Measurements from ENCODE around the gene SLX9. TPM values are rescaled to one million over a fixed set of nuclear protein-coding genes. Genes with fewer than 3 reads are reported as not detected.
A peak's percentile ranks its signal among the peaks of the same experiment; 100 is the strongest.

Gene SLX9
- polyA plus RNA-seq, 1 of the 3 experiments (the other 2 are of a cell fraction): 42.9 TPM

GRCh38 chr21:44926331-44927101, 13.3 kb upstream of the SLX9 start (continued):
- TF ChIP-seq USF1 (IDR thresholded peaks at IDR 0.05; ENCODE audit: borderline replicate concordance, low read depth): no peak

- ChIA-PET POLR2A (no interaction called here), CTCF (interaction anchor here (1.1 to 3.3 kb wide), 8 partner anchors 20 to 213 kb away, joined by 3 to 10 read pairs (median 6); no protein-coding TSS in a partner anchor)
- Histone ChIP-seq H4K20me1 (ENCODE audit: insufficient read depth) (peaks cover 11% of the 10 kb centered on the region; the same call in 1 of the 2 replicates), H3K9me3 (no peaks in the 10 kb centered on the region), H3K4me2 (peak overlapping the region; percentile 83), H3K36me3 (replicated peaks in 1 of 2; ENCODE audit: control insufficient read depth in 1 of 2, insufficient read depth in 2 of 2, low read length in 1 of 2) (no peaks in the 10 kb centered on the region), H3K27ac (ENCODE audit: low read depth in 2 of 2, low read length in 1 of 2) (no peak overlapping the region), H3K9me2 (no peaks in the 10 kb centered on the region), H3K4me3 (ENCODE audit: low read depth in 2 of 2, low read length in 1 of 2) (no peak overlapping the region), H3K9ac (no peak overlapping the region; the same call in 1 of the 2 replicates), H3K27me3 (ENCODE audit: insufficient read depth) (peaks cover 32% of the 10 kb centered on the region), H3K79me2 (ENCODE audit: insufficient read depth) (no peaks in the 10 kb centered on the region), H2AFZ (ENCODE audit: low read depth) (no peak overlapping the region), H3F3A (replicated peaks; ENCODE audit: insufficient read depth) (peaks cover 7% of the 10 kb centered on the region), H3K4me1 (ENCODE audit: control insufficient read depth in 1 of 2, insufficient read depth in 2 of 2, low read depth in 1 of 2, low read length in 1 of 2) (peaks cover 16 to 32% of the 10 kb centered on the region in 2 experiments; a peak in 2 of 4 replicates)
- no peak for TF ChIP-seq MEF2A (IDR thresholded peaks at IDR 0.05; ENCODE audit: borderline replicate concordance, low read depth)
- TF ChIP-seq NFIC (IDR thresholded peaks at IDR 0.05; ENCODE audit: borderline replicate concordance): no peak
- no peak for TF ChIP-seq USF2 (IDR thresholded peaks at IDR 0.05; ENCODE audit: borderline replicate concordance, low read depth, low read length)
- 14% methylated on average over 3 of the region's 4 CpGs for WGBS (ENCODE audit: low lambda C conversion rate)
- no peak for DNase-seq
These were observed 12.6 kb upstream of the SLX9 start for GRCh38 chr21:44927259-44927586.

- Histone ChIP-seq H3K4me1 (ENCODE audit: control insufficient read depth in 1 of 2, insufficient read depth in 2 of 2, low read depth in 1 of 2, low read length in 1 of 2) (peaks cover 16 to 32% of the 10 kb centered on the region in 2 experiments; a peak in 2 of 4 replicates), H3K79me2 (ENCODE audit: insufficient read depth) (no peaks in the 10 kb centered on the region)
These were observed 12.0 kb upstream of the SLX9 start for GRCh38 chr21:44927587-44928461.

More at GRCh38 chr21:44927587-44928461, 12.0 kb upstream of the SLX9 start:
- CTCF ChIA-PET: interaction anchor here (0.8 to 3.3 kb wide), 8 partner anchors 21 to 212 kb away, joined by 3 to 10 read pairs (median 6); no protein-coding TSS in a partner anchor
- H3K27me3 ChIP-seq (ENCODE audit: insufficient read depth): peaks cover 27% of the 10 kb centered on the region
- peak overlapping the region in 1 of 2 experiments; percentile 35; a peak in 1 of 4 replicates for H3K27ac ChIP-seq (ENCODE audit: low read depth in 2 of 2, low read length in 1 of 2)
- DNase-seq: no peak
- peak overlapping the region; percentile 83 for H3K4me2 ChIP-seq
- WGBS (ENCODE audit: low lambda C conversion rate): 3% methylated on average over 19 of the region's 19 CpGs
- peak; percentile 64; the same call in 1 of the 2 replicates for TF ChIP-seq TEAD4 (IDR thresholded peaks at IDR 0.05; ENCODE audit: borderline replicate concordance, insufficient read depth)
- 0 out of 4 replicates have a peak, but pooled peaks of 1 of the 2 experiments have one; percentile 6 for TF ChIP-seq EP300 (IDR thresholded peaks at IDR 0.05; ENCODE audit: borderline replicate concordance in 1 of 2, low read depth in 1 of 2, low read length in 1 of 2)
- TF ChIP-seq TCF12 (IDR thresholded peaks at IDR 0.05): peak; percentile 64
- peak; percentile 40 for TF ChIP-seq JUND (IDR thresholded peaks at IDR 0.05)
- TF ChIP-seq RXRA (IDR thresholded peaks at IDR 0.05; ENCODE audit: borderline replicate concordance, low read depth): no peak
- no peak for TF ChIP-seq CHD2 (IDR thresholded peaks at IDR 0.05; ENCODE audit: low read length, partially characterized antibody)
- TF ChIP-seq SMC3 (IDR thresholded peaks at IDR 0.05; ENCODE audit: low read depth, low read length): no peak
- TF ChIP-seq CTCF (IDR thresholded peaks at IDR 0.05): peak; percentile 16; the same call in 1 of the 2 replicates
- TF ChIP-seq PBX3 (IDR thresholded peaks at IDR 0.05): peak; percentile 36; the same call in 1 of the 2 replicates
- peak; percentile 53 for TF ChIP-seq NFIC (IDR thresholded peaks at IDR 0.05; ENCODE audit: borderline replicate concordance)
- peak; percentile 60; the same call in 1 of the 2 replicates for TF ChIP-seq FOSL2 (IDR thresholded peaks at IDR 0.05; ENCODE audit: borderline replicate concordance, low read depth)
- peak overlapping the region in 1 of 2 experiments; percentile 35; a peak in 2 of 4 replicates for H3K4me3 ChIP-seq (ENCODE audit: low read depth in 2 of 2, low read length in 1 of 2)
- H4K20me1 ChIP-seq (ENCODE audit: insufficient read depth): peaks cover 11% of the 10 kb centered on the region; the same call in 1 of the 2 replicates
- H2AFZ ChIP-seq (ENCODE audit: low read depth): no peak overlapping the region
- no peaks in the 10 kb centered on the region for H3K9me3 ChIP-seq
- no peaks in the 10 kb centered on the region for H3K9me2 ChIP-seq
- H3K36me3 ChIP-seq (replicated peaks in 1 of 2; ENCODE audit: control insufficient read depth in 1 of 2, insufficient read depth in 2 of 2, low read length in 1 of 2): no peaks in the 10 kb centered on the region
- peaks cover 7% of the 10 kb centered on the region for H3F3A ChIP-seq (replicated peaks; ENCODE audit: insufficient read depth)
- H3K9ac ChIP-seq: peak overlapping the region; percentile 19; the same call in 1 of the 2 replicates
- POLR2A ChIA-PET: no interaction called here

Measured in SK-N-SH (cell line).